ENCODE results near the gene TRPC3.

DNA sequence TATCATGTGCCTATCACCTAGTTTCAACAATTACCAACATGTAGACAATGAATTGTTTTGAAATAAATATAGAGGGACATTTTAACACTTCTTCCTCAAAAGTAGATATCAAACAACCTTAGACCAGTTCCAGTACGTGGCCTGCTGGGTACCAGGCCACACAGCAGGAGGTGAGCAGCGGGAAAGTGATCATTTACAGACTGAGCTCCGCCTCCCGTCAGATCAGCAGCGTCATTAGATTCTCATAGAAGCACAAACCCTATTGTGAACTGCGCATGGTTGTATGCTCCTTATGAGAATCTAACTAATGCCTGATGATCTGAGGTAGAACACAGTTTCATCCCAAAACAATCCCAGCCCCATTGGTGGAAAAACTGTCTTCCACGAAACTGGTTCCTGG, 88.1 kb downstream of the TRPC3 start:
- TF ChIP-seq, protein P1, sequence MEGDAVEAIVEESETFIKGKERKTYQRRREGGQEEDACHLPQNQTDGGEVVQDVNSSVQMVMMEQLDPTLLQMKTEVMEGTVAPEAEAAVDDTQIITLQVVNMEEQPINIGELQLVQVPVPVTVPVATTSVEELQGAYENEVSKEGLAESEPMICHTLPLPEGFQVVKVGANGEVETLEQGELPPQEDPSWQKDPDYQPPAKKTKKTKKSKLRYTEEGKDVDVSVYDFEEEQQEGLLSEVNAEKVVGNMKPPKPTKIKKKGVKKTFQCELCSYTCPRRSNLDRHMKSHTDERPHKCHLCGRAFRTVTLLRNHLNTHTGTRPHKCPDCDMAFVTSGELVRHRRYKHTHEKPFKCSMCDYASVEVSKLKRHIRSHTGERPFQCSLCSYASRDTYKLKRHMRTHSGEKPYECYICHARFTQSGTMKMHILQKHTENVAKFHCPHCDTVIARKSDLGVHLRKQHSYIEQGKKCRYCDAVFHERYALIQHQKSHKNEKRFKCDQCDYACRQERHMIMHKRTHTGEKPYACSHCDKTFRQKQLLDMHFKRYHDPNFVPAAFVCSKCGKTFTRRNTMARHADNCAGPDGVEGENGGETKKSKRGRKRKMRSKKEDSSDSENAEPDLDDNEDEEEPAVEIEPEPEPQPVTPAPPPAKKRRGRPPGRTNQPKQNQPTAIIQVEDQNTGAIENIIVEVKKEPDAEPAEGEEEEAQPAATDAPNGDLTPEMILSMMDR (IDR thresholded peaks at IDR 0.05; ENCODE audit: insufficient read depth, low read length, poor library complexity, severe bottlenecking), result no peak
- no peak for TF ChIP-seq EZH2phosphoT487 (conservative IDR thresholded peaks at IDR 0.05; ENCODE audit: low read length)

Data from SU-DHL-6 (cell line).